Activated CD8-positive, alpha-beta memory T cell treated with anti-CD3 and anti-CD28 coated beads for 48 hours (primary cell): ENCODE data around the gene UBE3C.
"Not testable (repeated sequence)": the region's sequence is repeated elsewhere in the genome, so short reads cannot be mapped to it uniquely, and the experiment has no call there.

Experiments used
- DNase-seq, 3 experiments: peaks; one replicate each; pipeline ENCODE4 v3.0.0-alpha.2; 2020; ENCODE audit warnings: low read depth in 2 of 3, low spot score in 2 of 3

UBE3C gene

GRCh38 chr7:157271315-157271990, 132.7 kb downstream of the UBE3C start:
- no peak for DNase-seq

DNA sequence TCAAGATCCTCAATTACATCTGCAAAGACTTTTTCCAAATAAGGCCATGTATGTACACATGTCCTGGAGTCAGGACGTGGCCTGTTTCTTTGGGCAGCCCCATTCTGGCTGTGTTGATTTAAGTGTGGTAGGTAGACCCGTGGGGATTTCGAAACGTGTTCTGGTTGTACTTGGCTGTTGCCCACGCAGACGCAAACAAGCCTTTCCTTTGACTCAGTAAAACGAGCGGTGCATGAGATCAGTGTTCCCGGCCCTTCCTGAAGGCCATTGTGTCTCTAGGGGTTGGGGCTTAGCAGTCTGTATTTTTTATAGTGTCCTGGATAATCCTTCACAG, 133.2 kb downstream of the UBE3C start:
- DNase-seq, result no peak

- no peak for DNase-seq
Measured at GRCh38 chr7:157272351-157273207, 133.9 kb downstream of the UBE3C start.

- DNase-seq, result peak; percentile 33 to 51 (median 36)
Measured at GRCh38 chr7:157273208-157274093, 134.7 kb downstream of the UBE3C start.

- not testable (repeated sequence) for DNase-seq
Measured at GRCh38 chr7:157274094-157274634, 135.4 kb downstream of the UBE3C start.

- DNase-seq, result no peak
Measured at GRCh38 chr7:157274991-157275427, 136.3 kb downstream of the UBE3C start.

- DNase-seq, result no peak
Measured at GRCh38 chr7:157276091-157276561, 137.4 kb downstream of the UBE3C start.

DNA sequence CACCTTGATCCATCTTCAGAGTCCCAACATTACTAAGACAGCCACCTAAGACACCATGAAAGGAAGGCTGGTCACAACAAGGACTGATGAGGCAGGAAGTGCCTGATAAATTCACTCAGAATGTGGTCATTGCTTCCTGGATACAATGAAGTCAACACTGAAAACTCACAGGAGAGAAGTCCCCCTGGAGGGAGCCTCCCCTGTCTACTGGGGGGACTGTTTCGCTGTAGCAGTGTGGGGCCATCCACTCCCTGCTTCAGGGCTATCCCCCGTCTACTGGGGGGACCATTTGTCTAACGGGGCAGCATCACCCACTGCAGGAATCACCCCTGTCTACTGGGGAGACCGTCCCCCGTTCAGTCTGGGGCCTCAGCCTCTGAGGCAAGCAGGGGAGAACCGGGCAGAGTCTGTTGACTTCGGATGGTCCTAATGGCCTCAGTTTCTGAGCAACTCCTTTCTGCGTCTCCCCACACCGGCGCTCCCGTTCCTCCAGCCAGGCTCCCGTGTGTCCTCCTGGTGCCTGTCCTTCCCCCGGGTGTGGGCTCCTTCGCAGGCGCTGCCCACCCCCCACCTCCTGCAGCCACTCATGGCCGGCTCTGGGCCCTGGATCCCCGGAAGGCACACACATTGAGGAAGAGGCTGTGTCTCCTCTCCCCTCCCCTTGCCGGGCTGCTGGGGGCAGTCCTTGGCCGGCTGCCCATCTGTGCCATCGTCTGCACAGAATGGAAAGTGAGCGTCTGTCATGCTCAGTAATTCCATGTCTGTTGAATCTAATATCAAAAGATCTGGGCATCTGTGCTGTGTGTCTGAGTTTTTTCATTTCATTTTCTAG, 138.2 kb downstream of the UBE3C start:
- no peak for DNase-seq

DNA sequence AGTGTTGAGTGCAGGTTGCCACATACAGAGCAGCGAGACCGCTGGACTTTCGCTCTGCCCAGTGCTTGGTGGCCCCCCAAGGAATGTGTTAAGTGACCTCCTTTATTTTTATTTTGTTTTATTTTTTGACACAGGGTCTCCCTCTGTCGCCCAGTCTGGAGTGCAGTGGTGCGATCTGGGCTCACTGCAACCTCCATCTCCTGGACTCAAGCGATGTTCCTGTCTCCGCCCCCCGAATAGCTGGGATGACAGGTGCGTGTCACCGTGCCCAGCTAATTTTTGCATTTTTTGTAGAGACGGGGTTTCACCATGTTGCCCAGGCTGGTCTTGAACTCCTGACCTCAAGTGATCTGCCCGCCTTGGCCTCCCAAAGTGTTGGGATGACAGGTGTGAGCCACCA, 138.8 kb downstream of the UBE3C start:
- DNase-seq, result not testable (repeated sequence)

GRCh38 chr7:157278167-157278790, 139.6 kb downstream of the UBE3C start:
- no peak for DNase-seq

GRCh38 chr7:157278791-157279724, 140.3 kb downstream of the UBE3C start:
- DNase-seq, result no peak

DNA sequence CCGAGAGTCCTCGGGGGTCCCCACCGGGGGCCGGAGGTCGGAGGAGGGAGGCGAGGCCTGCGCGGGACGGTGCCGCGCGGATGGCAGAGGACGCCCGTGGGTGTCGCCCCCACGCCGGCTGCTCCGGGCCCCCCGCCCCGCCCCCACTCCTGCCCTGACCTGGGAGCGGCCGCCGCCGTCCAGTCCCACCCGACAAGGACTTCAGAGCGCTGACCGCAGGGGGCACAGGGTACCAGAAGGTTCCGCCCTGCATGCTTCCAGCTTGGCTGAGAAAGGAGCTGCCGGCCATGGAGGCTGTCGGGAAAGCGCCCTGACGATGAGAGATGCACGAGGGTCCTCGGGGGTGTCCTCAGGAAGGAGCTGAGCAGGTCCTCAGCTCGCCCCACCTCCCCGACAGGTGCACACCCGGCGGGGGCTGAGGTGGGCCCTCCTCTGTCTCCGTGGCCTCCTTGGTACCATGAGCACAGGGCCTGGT, 141.1 kb downstream of the UBE3C start:
- no peak for DNase-seq

GRCh38 chr7:157280216-157280841, 141.6 kb downstream of the UBE3C start:
- no peak for DNase-seq

DNA sequence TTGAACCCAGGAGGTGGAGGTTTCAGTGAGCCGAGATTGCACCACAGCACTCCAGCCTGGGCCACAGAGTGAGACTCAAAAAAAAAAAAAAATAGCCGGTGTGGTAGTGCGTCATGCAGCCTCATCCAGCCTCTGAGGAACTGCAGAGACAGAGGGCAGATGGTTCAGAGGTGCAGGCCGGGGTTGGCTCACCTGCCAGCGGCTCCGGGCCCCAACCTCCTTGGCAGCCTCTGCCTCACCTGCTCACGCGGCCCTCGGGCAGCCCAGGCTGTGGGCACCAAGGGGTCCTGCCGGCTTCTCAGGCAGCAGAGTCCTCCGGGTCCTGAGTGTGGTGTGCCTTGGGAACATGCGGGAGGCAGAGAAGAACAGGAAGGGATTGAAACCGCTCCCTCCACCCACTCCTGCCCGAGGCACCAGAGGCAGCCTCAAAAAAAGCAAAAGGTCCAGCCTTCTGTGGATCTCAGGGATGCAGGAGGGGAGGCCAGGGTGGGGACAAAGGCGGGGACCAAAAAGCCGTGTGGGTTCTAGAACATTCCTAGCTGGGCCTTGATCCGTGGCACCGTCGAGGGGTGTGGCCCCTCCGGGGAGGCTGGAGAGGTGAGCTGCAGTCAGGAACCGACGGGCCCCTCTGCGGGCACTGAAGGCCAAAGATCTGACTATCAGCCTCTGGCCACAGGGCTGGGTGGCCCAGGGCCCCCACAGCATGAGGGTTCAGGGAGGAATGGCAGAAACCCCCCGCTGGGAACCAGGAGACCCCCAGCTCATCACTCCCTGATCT, 142.7 kb downstream of the UBE3C start:
- DNase-seq, result no peak

DNA sequence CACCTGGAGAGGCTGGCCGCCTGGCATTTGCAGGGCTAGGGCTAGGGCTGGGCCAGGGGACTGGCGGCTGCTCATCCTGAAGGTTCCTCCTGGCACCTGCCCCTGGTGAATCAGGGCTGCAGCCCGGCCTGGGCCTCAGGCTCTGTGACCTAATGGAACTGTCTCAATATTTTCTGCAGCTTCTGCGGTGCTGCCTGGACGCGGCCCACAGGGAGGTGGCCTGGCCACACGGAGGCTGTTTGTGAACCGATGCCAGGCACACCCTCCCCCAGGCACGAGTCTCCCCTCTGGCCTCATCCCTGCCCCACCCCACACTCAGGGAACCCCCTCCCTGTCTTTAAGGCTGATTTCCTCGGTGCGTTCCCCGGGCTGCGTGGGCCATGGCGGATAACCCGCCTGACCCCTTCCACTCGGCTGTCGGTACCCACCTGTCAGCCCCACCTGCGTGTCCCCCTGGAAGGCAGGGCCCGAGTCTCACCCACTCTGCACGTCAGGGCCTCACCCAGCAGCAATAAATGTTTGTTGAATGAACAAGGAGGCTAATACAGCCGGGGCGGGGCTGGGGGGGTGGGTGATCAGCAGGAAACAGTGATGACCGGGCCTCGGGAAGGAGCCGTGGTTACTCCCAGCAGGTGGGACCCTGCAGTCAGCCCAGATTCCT, 143.5 kb downstream of the UBE3C start:
- no peak for DNase-seq

DNA sequence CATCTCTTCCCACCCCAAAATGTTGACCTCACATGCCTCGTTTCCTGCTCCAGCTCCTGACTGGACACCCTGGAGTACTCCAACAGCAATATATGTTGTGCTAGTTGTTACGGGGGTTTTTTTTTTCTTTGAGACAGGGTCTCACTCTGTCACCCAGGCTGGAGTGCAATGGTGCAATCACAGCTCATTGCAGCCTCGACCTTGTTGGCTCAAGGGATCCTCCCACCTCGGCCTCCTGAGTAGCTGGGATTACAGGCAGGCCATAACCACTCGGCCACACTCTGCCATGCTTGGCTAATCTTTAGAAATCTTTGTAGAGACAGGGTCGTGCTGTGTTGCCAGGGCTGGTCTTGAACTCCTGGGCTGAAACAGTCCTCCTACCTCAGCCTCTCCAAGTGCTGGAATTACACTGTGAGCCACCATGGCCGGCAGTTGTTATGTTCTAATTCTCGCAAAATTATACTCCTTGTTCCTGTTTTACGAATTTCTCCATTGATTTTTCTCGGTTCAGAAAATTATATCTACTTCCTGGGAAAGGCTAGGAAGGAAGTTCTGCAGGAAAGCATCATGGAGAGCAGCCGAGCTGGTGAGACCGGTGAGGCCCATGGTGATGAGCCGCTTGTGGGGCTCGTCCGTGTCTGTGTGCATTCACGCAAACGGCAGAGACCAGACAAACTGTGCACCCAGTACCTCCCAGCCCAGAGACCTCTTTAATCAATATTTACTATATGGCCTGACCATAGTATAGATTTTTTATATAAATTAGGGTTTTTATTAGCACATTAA, 145.7 kb downstream of the UBE3C start:
- DNase-seq, result no peak
